Effector memory CD8-positive, alpha-beta T cell (primary cell): ENCODE results near the gene ZFTA.

Experiments
- ATAC-seq: fragments of 150-1000 bp; cut with Tn5 transposase; replicated peaks from 2 replicates; pipeline ENCODE4 v1.10.0; 2021; ENCODE audit warnings: mild to moderate bottlenecking, moderate library complexity
- DNase-seq, 3 experiments: peaks; one replicate each; pipeline ENCODE4 v3.0.0; 2021
- H3K27ac Mint-ChIP-seq, 2 donors: one replicate each; pipeline ENCODE4 v1.8.0; 2022; ENCODE audit warnings: mild to moderate bottlenecking in 2 of 2, mixed read lengths in 2 of 2, moderate library complexity in 2 of 2
- H3K27me3 Mint-ChIP-seq, 2 donors: one replicate each; pipeline ENCODE4 v1.8.0; 2022; ENCODE audit warnings: mixed read lengths in 2 of 2
- H3K36me3 Mint-ChIP-seq: one replicate; pipeline ENCODE4 v1.8.0; 2022; ENCODE audit warnings: mild to moderate bottlenecking, moderate library complexity, mixed read lengths; ENCODE audit not compliant: insufficient read depth
- H3K4me1 Mint-ChIP-seq, 2 donors: one replicate each; pipeline ENCODE4 v1.8.0; 2022; ENCODE audit warnings: low read depth in 2 of 2, mixed read lengths in 2 of 2
- H3K4me3 Mint-ChIP-seq, 2 donors: one replicate each; pipeline ENCODE4 v1.8.0; 2022; ENCODE audit warnings: mild to moderate bottlenecking in 2 of 2, mixed read lengths in 2 of 2, moderate library complexity in 2 of 2
- H3K9me3 Mint-ChIP-seq, 2 donors: one replicate each; pipeline ENCODE4 v1.8.0; 2022; ENCODE audit warnings: mixed read lengths in 2 of 2

Gene ZFTA

DNA sequence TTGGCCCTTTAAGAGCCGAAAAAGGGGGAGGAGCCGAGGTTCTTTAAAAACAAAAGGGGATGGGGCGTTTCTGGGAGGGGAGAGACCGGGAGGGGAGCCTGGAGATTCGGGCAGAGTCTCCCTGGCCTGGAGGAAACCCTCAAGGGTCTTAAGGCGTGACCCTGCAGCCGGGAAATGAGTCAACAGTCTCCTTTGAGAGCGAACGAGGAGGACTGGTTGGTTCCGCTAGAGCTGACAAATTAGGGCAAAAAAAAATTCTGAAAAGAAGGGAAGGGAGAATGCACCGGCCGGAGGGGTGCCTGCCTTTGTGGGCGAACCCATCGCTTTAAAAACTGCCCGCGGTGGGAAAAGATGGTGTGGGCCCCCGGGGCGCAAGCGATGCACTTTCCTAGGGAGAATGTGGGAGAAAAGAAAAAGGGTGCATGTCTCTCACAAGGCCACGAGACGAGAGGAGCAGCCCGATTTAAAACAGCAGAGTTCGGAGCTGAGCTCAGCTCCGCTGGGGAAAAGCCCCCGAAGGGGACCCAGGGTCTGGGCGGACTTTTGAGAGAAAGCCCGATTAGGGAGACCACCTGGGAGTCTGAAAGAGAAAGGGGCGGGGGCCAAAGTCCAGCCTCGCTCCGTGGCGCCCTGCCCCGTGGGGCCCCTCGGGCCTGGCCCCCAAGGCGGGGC is 874 bp downstream of the ZFTA start:
- no peaks in the 10 kb centered on the region for H3K9me3 Mint-ChIP-seq
- DNase-seq (peak in 1 of 3 experiments; percentile 14), ATAC-seq (peak; percentile 20)
- peak overlapping the region; percentile 87 to 93 for H3K27ac Mint-ChIP-seq
- peaks cover 7 to 9% of the 10 kb centered on the region in 2 donors for H3K4me1 Mint-ChIP-seq
- peaks cover 2% of the 10 kb centered on the region for H3K36me3 Mint-ChIP-seq
- H3K4me3 Mint-ChIP-seq = peak overlapping the region; percentile 99
- H3K27me3 Mint-ChIP-seq = peaks cover 11 to 18% of the 10 kb centered on the region in 2 donors

GRCh38 chr11:63767267-63767564 is 1.4 kb downstream of the ZFTA start:
- Mint-ChIP-seq H3K36me3 (peaks cover 2% of the 10 kb centered on the region), H3K9me3 (no peaks in the 10 kb centered on the region), H3K27me3 (peaks cover 8 to 13% of the 10 kb centered on the region in 2 donors), H3K27ac (peak overlapping the region; percentile 87 to 93), H3K4me3 (peak overlapping the region; percentile 99), H3K4me1 (peaks cover 7 to 9% of the 10 kb centered on the region in 2 donors)
- ATAC-seq (no peak), DNase-seq (no peak)

GRCh38 chr11:63766531-63767235 is 1.9 kb downstream of the ZFTA start:
- ATAC-seq = no peak
- H3K4me1 Mint-ChIP-seq = peaks cover 7 to 9% of the 10 kb centered on the region in 2 donors

DNA sequence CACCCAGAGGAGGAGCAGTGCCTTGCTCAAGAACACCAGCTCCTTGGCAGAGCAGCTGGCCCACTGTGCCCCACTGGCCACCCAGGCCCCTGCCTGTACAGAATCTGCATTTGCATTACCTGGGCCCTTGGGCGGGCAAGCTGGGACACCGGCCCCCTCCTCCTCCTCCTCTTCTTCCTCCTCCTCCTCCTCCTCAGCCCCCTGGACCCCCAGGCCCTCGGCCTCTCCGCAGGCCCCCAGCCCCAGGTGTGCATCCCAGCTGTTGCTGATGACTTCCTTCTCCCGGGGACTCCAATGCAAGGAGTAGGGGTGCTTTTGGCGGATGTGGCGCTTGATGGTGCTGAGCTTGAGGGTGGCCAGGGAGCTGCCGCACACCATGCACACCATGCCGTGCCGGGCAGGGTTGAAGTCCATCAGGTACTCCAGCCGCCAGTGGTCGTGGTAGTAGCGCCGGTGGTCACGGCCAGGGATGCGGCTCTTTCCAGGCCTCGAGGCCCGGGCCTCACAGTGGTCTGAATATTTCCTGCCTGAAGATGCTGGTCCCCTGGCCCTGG is 2.8 kb downstream of the ZFTA start:
- Mint-ChIP-seq H3K9me3 (no peaks in the 10 kb centered on the region), H3K4me3 (peak overlapping the region in 1 of 2 donors; percentile 23), H3K4me1 (peaks cover 7 to 9% of the 10 kb centered on the region in 2 donors), H3K27ac (no peak overlapping the region), H3K36me3 (peaks cover 2% of the 10 kb centered on the region), H3K27me3 (no peaks in the 10 kb centered on the region)
- DNase-seq = no peak
- ATAC-seq = no peak

More at GRCh38 chr11:63766531-63767235, 1.9 kb downstream of the ZFTA start:
- Mint-ChIP-seq H3K9me3 (no peaks in the 10 kb centered on the region), H3K36me3 (peaks cover 2% of the 10 kb centered on the region), H3K27me3 (peaks cover 5 to 8% of the 10 kb centered on the region in 2 donors), H3K4me3 (peak overlapping the region; percentile 99), H3K27ac (peak overlapping the region in 1 of 2 donors; percentile 87)
- no peak for DNase-seq

DNA sequence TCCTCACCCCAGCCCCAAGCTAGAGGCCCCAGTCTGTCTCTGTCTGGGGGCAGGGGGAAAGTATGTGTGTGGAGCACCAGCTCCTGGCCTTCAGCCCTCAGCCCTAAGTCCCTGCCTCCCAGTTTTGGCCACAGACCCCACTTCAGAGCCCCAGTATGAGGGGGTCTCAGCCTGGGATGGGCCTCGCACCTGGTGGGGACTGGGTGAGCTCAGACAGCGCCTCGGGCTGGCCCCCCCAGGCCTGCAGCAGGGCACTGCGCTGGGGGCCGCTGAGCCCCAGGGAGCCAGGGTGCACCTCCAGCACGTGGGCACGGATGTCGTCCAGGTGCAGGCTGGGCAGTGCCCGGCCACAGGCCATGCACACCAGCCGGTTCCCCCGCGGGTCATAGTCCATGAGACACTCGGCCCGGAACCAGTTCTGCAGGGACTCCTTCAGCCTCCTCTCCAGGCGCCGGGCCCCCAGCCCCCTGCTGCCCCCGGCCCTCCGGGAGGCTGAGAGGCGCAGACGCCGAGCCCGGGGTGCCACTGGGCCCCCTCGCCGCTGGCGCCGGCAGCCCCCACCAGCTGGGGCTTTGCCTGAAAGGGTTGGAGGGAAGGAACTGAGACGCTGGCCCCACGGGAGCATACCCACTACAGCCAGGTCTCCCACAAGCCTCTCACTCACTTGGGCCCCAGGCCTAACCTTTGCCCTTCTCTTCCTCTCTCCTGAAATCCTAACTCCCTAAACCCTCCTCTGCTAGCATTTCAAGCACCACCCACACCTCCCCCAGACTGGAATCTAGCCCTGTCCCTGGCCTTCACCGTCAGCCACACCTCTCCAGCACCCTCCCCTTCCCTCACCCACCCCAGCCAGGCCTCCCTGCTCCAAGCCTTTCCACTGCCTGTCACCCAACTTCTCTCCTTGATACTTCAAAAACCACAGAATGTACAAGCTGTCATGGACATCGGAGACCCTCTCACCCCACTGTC is 3.6 kb downstream of the ZFTA start:
- peaks cover 7 to 8% of the 10 kb centered on the region in 2 donors for H3K4me1 Mint-ChIP-seq
- H3K36me3 Mint-ChIP-seq = peaks cover 2% of the 10 kb centered on the region
- no peak overlapping the region for H3K4me3 Mint-ChIP-seq
- no peak overlapping the region for H3K27ac Mint-ChIP-seq
- H3K9me3 Mint-ChIP-seq = no peaks in the 10 kb centered on the region
- ATAC-seq = no peak
- H3K27me3 Mint-ChIP-seq = no peaks in the 10 kb centered on the region
- DNase-seq = no peak

DNA sequence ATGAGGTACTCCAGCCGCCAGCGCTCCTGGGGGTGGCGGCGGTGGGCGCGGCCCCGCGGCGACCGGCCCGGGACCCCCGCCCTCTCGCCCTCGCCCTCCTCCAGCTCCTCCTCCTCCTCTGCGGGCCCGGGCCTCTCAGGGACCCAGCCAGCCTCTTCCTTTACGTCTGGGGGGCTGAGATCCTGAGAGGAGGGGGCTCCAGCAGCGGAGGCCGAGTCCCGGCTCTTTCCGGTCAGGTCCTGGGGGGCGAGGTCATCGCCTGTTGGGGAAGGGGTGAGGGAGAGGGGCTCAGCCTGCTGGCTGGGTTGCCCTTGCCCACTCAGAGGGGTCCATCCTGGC is 4.3 kb downstream of the ZFTA start:
- no peak overlapping the region for H3K27ac Mint-ChIP-seq
- ATAC-seq (no peak), DNase-seq (no peak)
- no peaks in the 10 kb centered on the region for H3K27me3 Mint-ChIP-seq
- no peak overlapping the region for H3K4me3 Mint-ChIP-seq
- no peaks in the 10 kb centered on the region for H3K9me3 Mint-ChIP-seq
- H3K36me3 Mint-ChIP-seq = peaks cover 5% of the 10 kb centered on the region
- H3K4me1 Mint-ChIP-seq = peaks cover 7 to 8% of the 10 kb centered on the region in 2 donors

GRCh38 chr11:63763496-63764339 is 4.9 kb downstream of the ZFTA start:
- no peak for DNase-seq
- Mint-ChIP-seq H3K4me1 (peaks cover 7 to 8% of the 10 kb centered on the region in 2 donors), H3K27me3 (no peaks in the 10 kb centered on the region), H3K27ac (no peak overlapping the region), H3K4me3 (no peak overlapping the region), H3K9me3 (no peaks in the 10 kb centered on the region), H3K36me3 (peaks cover 7% of the 10 kb centered on the region)
- no peak for ATAC-seq

GRCh38 chr11:63762654-63763495 is 5.7 kb downstream of the ZFTA start:
- DNase-seq = no peak

GRCh38 chr11:63761931-63762653 is 6.5 kb downstream of the ZFTA start:
- H3K4me3 Mint-ChIP-seq = no peak overlapping the region
- ATAC-seq (no peak), DNase-seq (no peak)
- peaks cover 14% of the 10 kb centered on the region for H3K36me3 Mint-ChIP-seq
- no peak overlapping the region for H3K27ac Mint-ChIP-seq
- H3K27me3 Mint-ChIP-seq = no peaks in the 10 kb centered on the region
- H3K9me3 Mint-ChIP-seq = no peaks in the 10 kb centered on the region
- H3K4me1 Mint-ChIP-seq = no peaks in the 10 kb centered on the region

More at GRCh38 chr11:63762654-63763495, 5.7 kb downstream of the ZFTA start:
- H3K36me3 Mint-ChIP-seq = peaks cover 9% of the 10 kb centered on the region
- no peaks in the 10 kb centered on the region for H3K9me3 Mint-ChIP-seq
- H3K4me1 Mint-ChIP-seq = peaks cover 7% of the 10 kb centered on the region in 2 donors
- H3K27me3 Mint-ChIP-seq = no peaks in the 10 kb centered on the region
- no peak for ATAC-seq
- H3K27ac Mint-ChIP-seq = no peak overlapping the region
- no peak overlapping the region for H3K4me3 Mint-ChIP-seq

DNA sequence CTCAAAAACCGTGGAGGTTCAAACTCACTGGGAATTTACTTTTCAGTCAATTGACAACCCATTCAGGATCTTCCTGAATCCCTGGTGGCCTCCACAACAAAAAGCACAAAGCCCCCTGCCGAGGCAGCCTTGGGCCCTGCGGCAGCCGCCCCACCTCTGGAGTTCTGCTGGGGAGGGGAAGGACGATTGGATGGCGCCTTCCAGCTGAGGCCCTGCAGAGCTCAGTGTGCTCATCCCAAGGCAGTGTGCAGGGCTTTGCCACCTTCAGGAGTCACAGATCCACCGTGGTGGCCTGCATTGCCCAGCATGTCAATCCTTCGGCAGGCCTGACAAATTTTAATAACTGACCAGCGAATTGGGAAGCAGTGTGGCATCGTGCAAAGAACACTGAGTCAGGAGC is 7.4 kb downstream of the ZFTA start:
- H3K27me3 Mint-ChIP-seq = no peaks in the 10 kb centered on the region
- DNase-seq (no peak), ATAC-seq (no peak)
- no peak overlapping the region for H3K27ac Mint-ChIP-seq
- H3K4me3 Mint-ChIP-seq = no peak overlapping the region
- peaks cover 15% of the 10 kb centered on the region for H3K36me3 Mint-ChIP-seq
- H3K9me3 Mint-ChIP-seq = no peaks in the 10 kb centered on the region
- H3K4me1 Mint-ChIP-seq = no peaks in the 10 kb centered on the region

- Mint-ChIP-seq H3K4me1 (no peaks in the 10 kb centered on the region), H3K4me3 (no peak overlapping the region), H3K27ac (no peak overlapping the region), H3K36me3 (peaks cover 15% of the 10 kb centered on the region), H3K27me3 (no peaks in the 10 kb centered on the region), H3K9me3 (no peaks in the 10 kb centered on the region)
- ATAC-seq (no peak), DNase-seq (no peak)
Observed at GRCh38 chr11:63760487-63761079, 8.0 kb downstream of the ZFTA start.
